22Rv1 (cell line): ENCODE results near the gene GPNMB.

Source experiments
- H3K27ac ChIP-seq: fragments of 450-650 bp; 2 replicates; pipeline ENCODE4 v1.5.1; 2017
- CTCF ChIP-seq: fragments of 450-650 bp; IDR thresholded peaks from 2 replicates; pipeline ENCODE4 v1.5.1; 2017; ENCODE audit warnings: mild to moderate bottlenecking
- ZFX ChIP-seq: fragments of 450-650 bp; IDR thresholded peaks from 2 replicates; pipeline ENCODE4 v1.6.1; 2017; ENCODE audit warnings: antibody characterized with exemption, borderline replicate concordance

GPNMB gene

GRCh38 chr7:23260371-23260770, 13.8 kb downstream of the GPNMB start:
- no peak overlapping the region for H3K27ac ChIP-seq
- no peak for TF ChIP-seq CTCF
- TF ChIP-seq ZFX: no peak

GRCh38 chr7:23261843-23262452, 15.4 kb downstream of the GPNMB start:
- TF ChIP-seq ZFX (no peak), CTCF (peak; percentile 100)
- H3K27ac ChIP-seq: no peak overlapping the region

- H3K27ac ChIP-seq: no peak overlapping the region
- no peak for TF ChIP-seq ZFX
- TF ChIP-seq CTCF: no peak
Measured at GRCh38 chr7:23264916-23265458, 18.4 kb downstream of the GPNMB start.

- no peak overlapping the region for H3K27ac ChIP-seq
- TF ChIP-seq CTCF: no peak
- TF ChIP-seq ZFX: no peak
Measured at GRCh38 chr7:23266918-23267317, 20.3 kb downstream of the GPNMB start.

GRCh38 chr7:23267357-23267756, 20.8 kb downstream of the GPNMB start:
- TF ChIP-seq ZFX (no peak), CTCF (no peak)
- no peak overlapping the region for H3K27ac ChIP-seq

- H3K27ac ChIP-seq: no peak overlapping the region
- TF ChIP-seq ZFX (no peak), CTCF (no peak)
Measured at GRCh38 chr7:23268167-23268566, 21.6 kb downstream of the GPNMB start.

GRCh38 chr7:23268746-23269145, 22.2 kb downstream of the GPNMB start:
- H3K27ac ChIP-seq: no peak overlapping the region
- TF ChIP-seq ZFX (no peak), CTCF (no peak)
